ENCODE measurements around the gene ARMC3. TPM values are rescaled to one million over a fixed set of nuclear protein-coding genes. Genes with fewer than 3 reads are reported as not detected.
"Not testable (repeated sequence)": the region's sequence is repeated elsewhere in the genome, so short reads cannot be mapped to it uniquely, and the experiment has no call there.

ARMC3 gene
- total RNA-seq, 1 experiment from 2014 or later: 14.4 TPM

GRCh38 chr10:22899307-22899706 is 28.5 kb upstream of the ARMC3 start:
- no peak overlapping the region for H3K4me2 ChIP-seq
- CTCF ChIA-PET: no interaction called here
- no peak overlapping the region for H2AFZ ChIP-seq
- H3K4me1 ChIP-seq (replicated peaks; ENCODE audit: insufficient read depth): no peaks in the 10 kb centered on the region
- intact Hi-C loops (cut with micrococcal nuclease; ENCODE audit: unreplicated experiment): no loop called here
- no peaks in the 10 kb centered on the region for H4K20me1 ChIP-seq (ENCODE audit: insufficient read depth)
- TF ChIP-seq CTCF (conservative IDR thresholded peaks at IDR 0.05): no peak
- no peak for TF ChIP-seq EZH2 (IDR thresholded peaks at IDR 0.05; ENCODE audit: low read depth)
- no peaks in the 10 kb centered on the region for H3K36me3 ChIP-seq (ENCODE audit: low read depth)
- H3F3A ChIP-seq (ENCODE audit: insufficient read depth, low read depth): no peaks in the 10 kb centered on the region
- no peak overlapping the region for H3K4me3 ChIP-seq
- H3K27me3 ChIP-seq (ENCODE audit: insufficient read depth, low read depth): no peaks in the 10 kb centered on the region
- H3K27ac ChIP-seq: no peak overlapping the region
- H3K79me2 ChIP-seq (ENCODE audit: low read depth): no peaks in the 10 kb centered on the region
- POLR2A ChIA-PET (ENCODE audit: unreplicated experiment): no interaction called here
- BruUV-seq (replicated peaks): no TSS peak
- DNase-seq: no peak
- no peaks in the 10 kb centered on the region for H3K9me2 ChIP-seq (ENCODE audit: insufficient read depth)
- H3K9me3 ChIP-seq (ENCODE audit: insufficient read depth, low read depth): no peaks in the 10 kb centered on the region

- no peaks in the 10 kb centered on the region for H3K36me3 ChIP-seq (ENCODE audit: low read depth)
- no TSS peak for BruUV-seq (replicated peaks)
- no peaks in the 10 kb centered on the region for H3K79me2 ChIP-seq (ENCODE audit: low read depth)
- H4K20me1 ChIP-seq (ENCODE audit: insufficient read depth): no peaks in the 10 kb centered on the region
- no peaks in the 10 kb centered on the region for H3F3A ChIP-seq (ENCODE audit: insufficient read depth, low read depth)
- H3K27me3 ChIP-seq (ENCODE audit: insufficient read depth, low read depth): no peaks in the 10 kb centered on the region
- intact Hi-C loops (cut with micrococcal nuclease; ENCODE audit: unreplicated experiment): no loop called here
- H3K9me2 ChIP-seq (ENCODE audit: insufficient read depth): no peaks in the 10 kb centered on the region
- POLR2A ChIA-PET (ENCODE audit: unreplicated experiment): no interaction called here
- TF ChIP-seq CTCF (conservative IDR thresholded peaks at IDR 0.05): no peak
- H2AFZ ChIP-seq: no peak overlapping the region
- CTCF ChIA-PET: no interaction called here
- no peak for DNase-seq
- no peak overlapping the region for H3K4me2 ChIP-seq
- H3K9me3 ChIP-seq (ENCODE audit: insufficient read depth, low read depth): no peaks in the 10 kb centered on the region
- no peak overlapping the region for H3K27ac ChIP-seq
- H3K4me1 ChIP-seq (replicated peaks; ENCODE audit: insufficient read depth): no peaks in the 10 kb centered on the region
- H3K4me3 ChIP-seq: no peak overlapping the region
These were observed 28.1 kb upstream of the ARMC3 start for GRCh38 chr10:22899775-22900174.

DNA sequence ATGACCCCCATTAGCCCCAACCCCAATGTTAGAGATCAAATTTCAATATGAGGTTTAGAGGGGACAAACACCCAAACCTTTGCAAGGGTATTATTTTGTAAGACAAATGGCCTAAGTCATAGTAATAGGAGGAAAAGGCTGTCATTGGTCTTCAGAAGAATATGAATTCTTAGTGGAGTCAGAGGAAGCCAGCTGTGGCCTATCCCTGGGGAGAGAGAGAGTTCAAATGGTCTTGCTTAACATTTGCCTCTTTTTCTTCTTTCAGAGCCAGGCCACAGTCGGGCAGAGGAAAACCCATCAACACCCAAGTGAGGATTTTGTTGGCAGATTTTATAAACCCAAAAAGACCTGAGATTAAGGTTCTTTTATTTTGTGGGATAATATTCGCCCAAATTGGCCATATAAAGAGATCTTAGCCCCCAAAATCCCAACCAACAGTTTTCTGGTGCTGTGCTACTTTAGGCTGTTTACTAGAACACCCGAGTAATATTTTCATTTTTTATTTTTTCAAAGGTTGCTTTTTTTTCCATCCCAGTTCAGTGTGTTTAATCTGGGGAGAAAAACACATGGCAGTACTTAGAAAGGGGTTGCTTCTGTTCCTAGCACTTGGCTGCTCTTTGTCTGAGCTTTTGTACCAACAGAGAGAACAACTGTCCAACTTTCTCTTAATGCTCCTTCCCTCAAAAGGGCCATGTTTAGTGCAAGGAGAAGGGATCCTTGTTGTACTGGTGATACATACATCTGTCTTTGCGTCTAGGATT is 26.8 kb upstream of the ARMC3 start:
- no peak overlapping the region for H3K4me3 ChIP-seq
- no peak for DNase-seq
- ChIA-PET CTCF (no interaction called here), POLR2A (ENCODE audit: unreplicated experiment) (no interaction called here)
- H2AFZ ChIP-seq: no peak overlapping the region
- H3K4me2 ChIP-seq: no peak overlapping the region
- no peak overlapping the region for H3K27ac ChIP-seq
- H4K20me1 ChIP-seq (ENCODE audit: insufficient read depth): no peaks in the 10 kb centered on the region
- intact Hi-C loops (cut with micrococcal nuclease; ENCODE audit: unreplicated experiment): no loop called here
- H3K79me2 ChIP-seq (ENCODE audit: low read depth): no peaks in the 10 kb centered on the region
- no peaks in the 10 kb centered on the region for H3K9me3 ChIP-seq (ENCODE audit: insufficient read depth, low read depth)
- H3K4me1 ChIP-seq (replicated peaks; ENCODE audit: insufficient read depth): no peaks in the 10 kb centered on the region
- no peaks in the 10 kb centered on the region for H3K27me3 ChIP-seq (ENCODE audit: insufficient read depth, low read depth)
- BruUV-seq (replicated peaks): no TSS peak
- H3K36me3 ChIP-seq (ENCODE audit: low read depth): no peaks in the 10 kb centered on the region
- H3F3A ChIP-seq (ENCODE audit: insufficient read depth, low read depth): no peaks in the 10 kb centered on the region
- no peaks in the 10 kb centered on the region for H3K9me2 ChIP-seq (ENCODE audit: insufficient read depth)
- TF ChIP-seq CTCF (conservative IDR thresholded peaks at IDR 0.05) (no peak), EZH2 (IDR thresholded peaks at IDR 0.05; ENCODE audit: low read depth) (no peak)

DNA sequence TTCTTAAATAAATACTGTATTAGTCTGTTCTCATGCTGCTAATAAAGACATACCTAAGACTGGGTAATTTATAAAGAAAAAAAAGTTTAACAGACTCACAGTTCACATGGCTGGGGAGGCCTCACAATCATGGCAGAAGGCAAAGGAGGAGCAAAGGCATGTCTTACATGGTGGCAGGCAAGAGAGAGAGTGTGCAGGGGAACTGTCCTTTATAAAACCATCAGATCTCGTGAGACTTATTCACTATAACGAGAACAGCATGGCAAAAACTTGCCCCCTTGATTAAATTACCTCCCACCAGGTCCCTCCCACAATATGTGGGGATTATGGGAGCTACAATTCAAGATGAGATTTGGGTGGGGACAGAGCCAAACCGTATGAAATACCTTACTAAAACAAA is 25.7 kb upstream of the ARMC3 start:
- POLR2A ChIA-PET (ENCODE audit: unreplicated experiment); intact Hi-C loops (cut with micrococcal nuclease; ENCODE audit: unreplicated experiment); H3K4me3 ChIP-seq; H3K4me1 ChIP-seq (replicated peaks; ENCODE audit: insufficient read depth); H4K20me1 ChIP-seq (ENCODE audit: insufficient read depth); H3K9me3 ChIP-seq (ENCODE audit: insufficient read depth, low read depth); H3K27ac ChIP-seq; H3K4me2 ChIP-seq; CTCF ChIA-PET; H3K27me3 ChIP-seq (ENCODE audit: insufficient read depth, low read depth); DNase-seq; H3F3A ChIP-seq (ENCODE audit: insufficient read depth, low read depth); H3K36me3 ChIP-seq (ENCODE audit: low read depth); H2AFZ ChIP-seq; H3K79me2 ChIP-seq (ENCODE audit: low read depth); BruUV-seq (replicated peaks); H3K9me2 ChIP-seq (ENCODE audit: insufficient read depth): not testable (repeated sequence)

Measured in PC-9 (cell line).